Naive thymus-derived CD4-positive, alpha-beta T cell (primary cell): ENCODE data around the gene RAMP1. TPM values are rescaled to one million over a fixed set of nuclear protein-coding genes. Genes with fewer than 3 reads are reported as not detected.
A peak's percentile ranks its signal among the peaks of the same experiment; 100 is the strongest.

Experiments
- ATAC-seq: fragments of 150-1000 bp; cut with Tn5 transposase; 2 replicates; pipeline ENCODE4 v1.10.0; 2021; ENCODE audit warnings: mild to moderate bottlenecking, moderate library complexity
- CTCF ChIA-PET: fragments of 350-600 bp; sonication (Branson Sonifier 250); formaldehyde crosslinking; loops from one replicate; lab custom pipeline; 2021; ENCODE audit warnings: antibody characterized with exemption; lab: Charles Lee
- POLR2A ChIA-PET: fragments of 350-600 bp; sonication (Branson Sonifier 250); formaldehyde crosslinking; loops from one replicate; lab custom pipeline; 2021; ENCODE audit warnings: antibody characterized with exemption, inconsistent platforms; lab: Charles Lee
- DNase-seq, 9 donors: peaks; one replicate each; pipeline versions ENCODE4 v3.0.0 to v3.0.0-alpha.2; 2020 to 2022; ENCODE audit warnings: mixed read lengths in 1 of 9
- H3K27ac ChIP-seq: one replicate; pipeline ENCODE4 v1.7.0; 2013; ENCODE audit warnings: mild to moderate bottlenecking, low read depth, low read length, moderate library complexity
- H3K27me3 ChIP-seq, 2 donors: one replicate each; pipeline ENCODE4 v1.7.0; 2013; ENCODE audit warnings: low read length in 2 of 2, mild to moderate bottlenecking in 2 of 2, moderate library complexity in 2 of 2; ENCODE audit not compliant: control insufficient read depth in 2 of 2, insufficient read depth in 2 of 2
- H3K36me3 ChIP-seq, 3 experiments: 1 replicate in 2 of 3; 2 replicates in 1 of 3; pipeline ENCODE4 v1.7.0; 2013; ENCODE audit warnings: low read length in 3 of 3, mild to moderate bottlenecking in 3 of 3, moderate library complexity in 1 of 3; ENCODE audit not compliant: insufficient read depth in 3 of 3, control insufficient read depth in 2 of 3
- H3K4me1 ChIP-seq, 2 donors: one replicate each; pipeline ENCODE4 v1.7.0; 2013; ENCODE audit warnings: low read length in 2 of 2, mild to moderate bottlenecking in 2 of 2, moderate library complexity in 1 of 2; ENCODE audit not compliant: control insufficient read depth in 2 of 2, insufficient read depth in 2 of 2
- H3K4me3 ChIP-seq: 2 replicates; pipeline ENCODE4 v1.7.0; 2013; ENCODE audit warnings: mild to moderate bottlenecking, low read length
- H3K9me3 ChIP-seq, 3 experiments: 1 replicate in 2 of 3; 2 replicates in 1 of 3; pipeline ENCODE4 v1.7.0; 2013; ENCODE audit warnings: low read length in 3 of 3; ENCODE audit not compliant: control insufficient read depth in 2 of 3
- H3K27ac Mint-ChIP-seq, 9 donors: one replicate each; pipeline ENCODE4 v1.8.0; 2020 to 2022; ENCODE audit warnings: mixed read lengths in 9 of 9, mild to moderate bottlenecking in 8 of 9, moderate library complexity in 5 of 9, inconsistent platforms in 2 of 9
- H3K27me3 Mint-ChIP-seq, 5 donors: one replicate each; pipeline ENCODE4 v1.8.0; 2021 to 2022; ENCODE audit warnings: mixed read lengths in 5 of 5, mild to moderate bottlenecking in 1 of 5
- H3K36me3 Mint-ChIP-seq, 5 donors: one replicate each; pipeline ENCODE4 v1.8.0; 2020 to 2022; ENCODE audit warnings: mixed read lengths in 5 of 5, mild to moderate bottlenecking in 3 of 5, inconsistent platforms in 1 of 5
- H3K4me1 Mint-ChIP-seq, 7 donors: one replicate each; pipeline ENCODE4 v1.8.0; 2020 to 2022; ENCODE audit warnings: mixed read lengths in 7 of 7, mild to moderate bottlenecking in 3 of 7, inconsistent platforms in 1 of 7
- H3K4me3 Mint-ChIP-seq, 10 donors: one replicate each; pipeline ENCODE4 v1.8.0; 2020 to 2022; ENCODE audit warnings: mild to moderate bottlenecking in 10 of 10, mixed read lengths in 10 of 10, moderate library complexity in 6 of 10, inconsistent platforms in 2 of 10
- H3K9me3 Mint-ChIP-seq, 11 donors: one replicate each; pipeline ENCODE4 v1.8.0; 2020 to 2022; ENCODE audit warnings: mixed read lengths in 11 of 11, mild to moderate bottlenecking in 4 of 11, inconsistent platforms in 1 of 11, moderate library complexity in 1 of 11
- intact Hi-C, 2 donors: fragments of 100-400 bp; cut with micrococcal nuclease; formaldehyde crosslinking; loops; one replicate each; pipeline ENCODE4 v1.15.1; 2023
- polyA plus RNA-seq, 2 donors: library from polyadenylated mRNA; unstranded; fragments of 300-500 nt; fragmentation: Illumina TruSeq; gene quantifications; one replicate each; pipeline ENCODE4 v1.2.3, GENCODE V29; 2021
- total RNA-seq, 6 experiments: library from RNA in 5 of 6; stranded (reverse) in 5 of 6; gene quantifications; 1 replicate in 5 of 6; 2 replicates in 1 of 6; pipeline ENCODE4 v1.2.3 and lab custom pipeline; 2021 to 2026

The RAMP1 gene
- total and polyA plus RNA-seq, 7 experiments from 2014 or later = 0.52 to 13.2 (median 0.95) TPM; not detected in 1

DNA sequence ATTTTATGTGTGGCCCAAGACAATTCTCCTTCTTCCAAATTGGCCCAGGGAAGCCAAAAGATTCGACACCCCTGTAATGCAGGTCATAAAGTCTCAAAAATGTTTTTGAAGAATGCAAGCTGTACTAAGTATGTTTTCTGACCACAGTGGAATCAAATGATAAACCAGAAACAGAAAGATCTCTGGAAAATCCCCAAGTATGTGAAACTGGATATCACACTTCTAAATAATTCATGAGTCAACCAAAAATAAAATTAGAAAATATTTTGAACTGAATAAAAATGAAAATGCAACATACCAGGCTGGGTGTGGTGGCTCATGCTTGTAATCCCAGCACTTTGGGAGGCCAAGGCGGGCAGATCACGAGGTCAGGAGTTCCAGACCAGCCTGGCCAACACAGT, 73.3 kb downstream of the RAMP1 start:
- DNase-seq = no peak
- H3K27ac Mint-ChIP-seq = no peak overlapping the region

DNA sequence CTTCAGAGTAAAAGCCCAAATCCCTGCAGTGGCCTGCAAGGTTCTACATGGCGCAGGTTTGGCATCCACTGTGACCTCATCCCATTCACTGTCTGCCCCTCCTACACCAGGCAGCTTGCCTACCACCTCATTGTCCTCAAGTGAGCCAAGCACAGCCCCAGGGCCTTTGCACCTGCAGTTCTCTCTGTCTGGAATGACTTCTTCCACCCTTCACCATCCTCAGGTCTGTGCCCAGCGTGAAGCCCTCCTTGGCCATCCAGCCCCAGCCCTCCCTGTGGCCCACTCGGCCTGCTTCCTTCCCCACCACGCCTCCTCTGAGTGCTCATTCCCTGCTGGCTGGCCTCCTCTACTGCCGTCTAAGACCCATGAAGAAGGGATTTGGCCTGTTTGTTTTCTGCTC, 74.8 kb downstream of the RAMP1 start:
- Histone ChIP-seq H3K4me1 (no peaks in the 10 kb centered on the region), H3K27me3 (no peaks in the 10 kb centered on the region), H3K4me3 (no peak overlapping the region), H3K27ac (no peak overlapping the region), H3K36me3 (no peaks in the 10 kb centered on the region), H3K9me3 (no peaks in the 10 kb centered on the region)
- ChIA-PET POLR2A (interaction anchor here (0.6 kb wide), 1 partner anchor 390 kb away, joined by 3 read pairs; no protein-coding TSS in a partner anchor), CTCF (no interaction called here)
- DNase-seq (no peak), ATAC-seq (no peak)
- Mint-ChIP-seq H3K27ac (peak overlapping the region in 1 of 9 donors; percentile 86), H3K36me3 (peaks cover 0 to 6% (median 0%) of the 10 kb centered on the region in 5 donors), H3K4me3 (no peak overlapping the region), H3K9me3 (peaks cover 0 to 6% (median 0%) of the 10 kb centered on the region in 11 donors), H3K27me3 (no peaks in the 10 kb centered on the region), H3K4me1 (peaks cover 5 to 19% (median 11%) of the 10 kb centered on the region in 7 donors)
- intact Hi-C loops = no loop called here

More for the DNA sequence above, 73.3 kb downstream of the RAMP1 start:
- no peak for ATAC-seq
- ChIA-PET POLR2A (interaction anchor here (0.7 to 1.7 kb wide), 2 partner anchors 9 to 36 kb away, joined by 3 to 9 read pairs; no protein-coding TSS in a partner anchor), CTCF (interaction anchor here (1.1 kb wide), 1 partner anchor 8 kb away, joined by 3 read pairs; no protein-coding TSS in a partner anchor)
- H3K36me3 Mint-ChIP-seq = peaks cover 0 to 8% (median 0%) of the 10 kb centered on the region in 5 donors
- H3K9me3 ChIP-seq = no peaks in the 10 kb centered on the region
- H3K4me1 ChIP-seq = no peaks in the 10 kb centered on the region
- peaks cover 0 to 8% (median 0%) of the 10 kb centered on the region in 11 donors for H3K9me3 Mint-ChIP-seq
- H3K4me1 Mint-ChIP-seq = peaks cover 5 to 16% (median 8%) of the 10 kb centered on the region in 7 donors
- H3K4me3 ChIP-seq = no peak overlapping the region
- H3K4me3 Mint-ChIP-seq = no peak overlapping the region
- H3K27me3 Mint-ChIP-seq = no peaks in the 10 kb centered on the region
- intact Hi-C loops = no loop called here
- no peaks in the 10 kb centered on the region for H3K36me3 ChIP-seq
- H3K27me3 ChIP-seq = no peaks in the 10 kb centered on the region
- H3K27ac ChIP-seq = no peak overlapping the region

DNA sequence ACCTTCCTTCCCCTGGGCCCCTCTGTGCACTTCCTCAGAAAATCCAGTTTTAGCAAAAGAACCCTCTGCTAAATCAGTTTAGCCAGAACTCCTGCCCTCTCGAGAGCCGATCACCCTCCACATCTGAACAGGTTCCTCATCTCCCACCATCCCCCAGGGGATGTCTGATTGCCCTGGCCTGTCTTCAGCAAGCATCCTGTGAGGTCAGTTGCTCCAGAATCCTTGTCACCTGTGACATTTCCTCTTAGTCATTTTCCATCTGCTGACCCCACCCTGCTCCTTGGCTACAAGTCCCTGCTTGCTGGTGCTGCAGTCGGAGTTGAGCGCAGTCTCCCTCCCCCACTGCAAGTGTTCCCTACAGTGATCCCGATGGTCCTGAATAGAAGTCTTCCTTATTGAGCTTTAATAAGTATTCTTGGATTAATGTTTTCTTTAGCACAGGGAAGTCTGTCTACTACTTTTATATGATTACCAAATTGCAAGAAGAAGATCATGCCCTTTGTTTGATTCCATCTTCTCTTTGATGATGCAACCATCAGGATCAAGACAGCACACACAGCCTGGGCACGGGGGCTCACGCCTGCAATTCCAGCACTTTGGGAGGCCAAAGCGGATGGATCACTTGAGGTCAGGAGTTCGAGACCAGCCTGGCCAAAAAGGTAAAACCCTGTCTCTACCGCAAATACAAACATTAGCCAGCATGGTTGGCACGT, 76.5 kb downstream of the RAMP1 start:
- Mint-ChIP-seq H3K9me3 (peaks cover 0 to 8% (median 0%) of the 10 kb centered on the region in 11 donors), H3K27ac (no peak overlapping the region), H3K36me3 (peaks cover 0 to 11% (median 0%) of the 10 kb centered on the region in 5 donors), H3K27me3 (no peaks in the 10 kb centered on the region), H3K4me1 (peaks cover 5 to 34% (median 27%) of the 10 kb centered on the region in 7 donors), H3K4me3 (no peak overlapping the region)
- H3K4me3 ChIP-seq = no peak overlapping the region
- peaks cover 3 to 5% of the 10 kb centered on the region in 2 donors for H3K4me1 ChIP-seq
- no peaks in the 10 kb centered on the region for H3K27me3 ChIP-seq
- H3K36me3 ChIP-seq = no peaks in the 10 kb centered on the region
- no peak overlapping the region for H3K27ac ChIP-seq
- intact Hi-C loops = no loop called here
- no peaks in the 10 kb centered on the region for H3K9me3 ChIP-seq
- ChIA-PET CTCF (interaction anchor here (0.9 to 1.2 kb wide), 2 partner anchors 7 to 20 kb away, joined by 4 read pairs; no protein-coding TSS in a partner anchor), POLR2A (interaction anchor here (0.5 to 1.0 kb wide), 2 partner anchors 33 to 118 kb away, joined by 3 to 5 read pairs; no protein-coding TSS in a partner anchor)
- ATAC-seq (no peak), DNase-seq (no peak)

DNA sequence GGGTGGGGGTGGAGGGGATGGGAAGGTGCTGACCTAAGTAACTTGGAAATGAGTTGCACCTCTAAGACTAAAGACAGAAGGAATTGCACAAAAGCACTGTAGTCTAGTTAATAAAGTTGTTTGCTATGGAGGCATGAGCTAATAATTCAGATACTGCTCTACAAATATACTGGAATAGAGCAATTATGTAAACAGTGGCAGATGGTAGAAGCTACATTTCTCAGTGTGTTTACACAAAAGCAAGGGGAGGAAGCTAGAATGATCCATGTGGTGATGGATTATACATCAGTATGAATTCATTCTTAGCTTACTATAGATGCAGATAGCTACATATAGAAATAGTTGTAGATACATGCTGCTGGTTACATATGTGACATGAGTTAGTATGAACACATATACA, 79.8 kb downstream of the RAMP1 start:
- peaks cover 0 to 4% (median 0%) of the 10 kb centered on the region in 3 experiments for H3K9me3 ChIP-seq
- H3K27me3 Mint-ChIP-seq = no peaks in the 10 kb centered on the region
- H3K4me3 ChIP-seq = no peak overlapping the region
- H3K27ac ChIP-seq = no peak overlapping the region
- no peak for ATAC-seq
- H3K36me3 ChIP-seq = no peaks in the 10 kb centered on the region
- peaks cover 34% of the 10 kb centered on the region in 2 donors for H3K4me1 ChIP-seq
- H3K27me3 ChIP-seq = no peaks in the 10 kb centered on the region
- DNase-seq = no peak
- H3K9me3 Mint-ChIP-seq = peaks cover 0 to 16% (median 3%) of the 10 kb centered on the region in 11 donors
- peaks cover under 1 to 24% (median 4%) of the 10 kb centered on the region in 5 donors for H3K36me3 Mint-ChIP-seq
- ChIA-PET POLR2A (interaction anchor here (0.6 to 1.0 kb wide), 2 partner anchors 17 to 47 kb away, joined by 4 to 9 read pairs; no protein-coding TSS in a partner anchor), CTCF (interaction anchor here (1.3 kb wide), 1 partner anchor 324 kb away, joined by 3 read pairs; no protein-coding TSS in a partner anchor)
- intact Hi-C loops = no loop called here
- peak overlapping the region in 3 of 10 donors; percentile 19 to 26 (median 21) for H3K4me3 Mint-ChIP-seq
- H3K27ac Mint-ChIP-seq = peak overlapping the region in 6 of 9 donors; percentile 6 to 84 (median 66)
- H3K4me1 Mint-ChIP-seq = peaks cover 27 to 62% (median 51%) of the 10 kb centered on the region in 7 donors

DNA sequence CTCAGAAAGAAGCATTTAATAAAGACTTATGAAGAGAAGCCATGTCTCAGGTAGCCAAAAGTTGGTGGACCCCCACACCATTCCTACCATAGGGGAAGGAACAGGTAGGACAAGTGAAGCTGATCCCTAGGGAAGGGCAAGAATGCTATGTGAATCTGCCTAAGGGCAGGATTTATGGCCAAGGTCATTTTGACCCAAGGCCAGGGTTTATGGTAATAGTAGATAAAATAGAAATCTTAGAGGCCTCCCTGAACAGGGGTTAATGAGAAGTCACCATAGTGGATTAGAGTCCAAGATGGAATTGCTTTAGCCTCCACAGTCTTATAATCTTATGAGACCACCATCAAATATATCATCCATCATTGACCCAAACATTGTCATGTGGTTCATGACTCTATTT, 81.4 kb downstream of the RAMP1 start:
- POLR2A ChIA-PET = interaction anchor here (1.1 to 3.3 kb wide), 8 partner anchors 10 to 119 kb away, joined by 3 to 14 read pairs (median 6); partner anchors contain the start of gene SCLY
- Mint-ChIP-seq H3K27ac (peak overlapping the region; percentile 31 to 99 (median 97)), H3K27me3 (no peaks in the 10 kb centered on the region), H3K9me3 (peaks cover 0 to 28% (median 11%) of the 10 kb centered on the region in 11 donors), H3K4me3 (peak overlapping the region in 3 of 10 donors; percentile 48 to 89 (median 48)), H3K36me3 (peaks cover 4 to 37% (median 10%) of the 10 kb centered on the region in 5 donors), H3K4me1 (peaks cover 27 to 72% (median 63%) of the 10 kb centered on the region in 7 donors)
- H3K27me3 ChIP-seq = no peaks in the 10 kb centered on the region
- H3K9me3 ChIP-seq = peaks cover 0 to 13% (median 0%) of the 10 kb centered on the region in 3 experiments
- intact Hi-C loops = no loop called here
- H3K27ac ChIP-seq = no peak overlapping the region
- DNase-seq (no peak), ATAC-seq (no peak)
- peaks cover 34 to 38% of the 10 kb centered on the region in 2 donors for H3K4me1 ChIP-seq
- H3K4me3 ChIP-seq = no peak overlapping the region
- CTCF ChIA-PET = interaction anchor here (1.3 to 3.1 kb wide), 2 partner anchors 11 to 17 kb away, joined by 3 to 17 read pairs; no protein-coding TSS in a partner anchor
- no peaks in the 10 kb centered on the region for H3K36me3 ChIP-seq

DNA sequence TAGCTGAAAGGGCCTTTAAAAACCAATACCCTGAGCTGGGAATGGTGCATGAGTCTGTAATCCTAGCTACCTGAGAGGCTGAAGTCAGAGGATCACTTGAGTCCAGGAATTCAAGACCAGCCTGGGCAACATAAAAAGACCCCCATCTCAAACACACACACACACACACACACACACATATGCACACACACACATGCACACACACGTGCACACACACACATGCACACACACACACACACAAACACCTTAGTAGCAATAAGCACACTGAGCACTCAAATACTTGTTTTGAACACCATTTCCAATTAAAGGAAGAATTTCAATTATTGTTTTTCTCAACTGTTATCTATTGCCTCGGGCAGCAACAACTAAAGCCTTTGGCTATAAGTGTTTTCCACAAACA, 81.8 kb downstream of the RAMP1 start:
- H3K9me3 Mint-ChIP-seq = peaks cover 0 to 32% (median 14%) of the 10 kb centered on the region in 11 donors
- H3K36me3 ChIP-seq = no peaks in the 10 kb centered on the region
- intact Hi-C loops = no loop called here
- H3K36me3 Mint-ChIP-seq = peaks cover 4 to 41% (median 13%) of the 10 kb centered on the region in 5 donors
- DNase-seq (no peak), ATAC-seq (no peak)
- H3K4me1 Mint-ChIP-seq = peaks cover 28 to 76% (median 65%) of the 10 kb centered on the region in 7 donors
- peak overlapping the region in 8 of 10 donors; percentile 64 to 89 (median 77) for H3K4me3 Mint-ChIP-seq
- H3K27ac Mint-ChIP-seq = peak overlapping the region; percentile 87 to 99 (median 97)
- H3K4me3 ChIP-seq = no peak overlapping the region
- H3K27me3 Mint-ChIP-seq = no peaks in the 10 kb centered on the region
- peak overlapping the region; percentile 68 for H3K27ac ChIP-seq
- CTCF ChIA-PET = interaction anchor here (1.3 to 3.1 kb wide), 2 partner anchors 11 to 17 kb away, joined by 3 to 17 read pairs; no protein-coding TSS in a partner anchor
- POLR2A ChIA-PET = interaction anchor here (0.7 to 3.3 kb wide), 11 partner anchors 9 to 119 kb away, joined by 3 to 14 read pairs (median 7); partner anchors contain the start of genes SCLY and UBE2F
- no peaks in the 10 kb centered on the region for H3K27me3 ChIP-seq
- H3K4me1 ChIP-seq = peaks cover 34 to 40% of the 10 kb centered on the region in 2 donors
- peaks cover 0 to 13% (median 0%) of the 10 kb centered on the region in 3 experiments for H3K9me3 ChIP-seq
